ENCODE data around the gene SGPL1. TPM values are rescaled to one million over a fixed set of nuclear protein-coding genes. Genes with fewer than 3 reads are reported as not detected.

Gene SGPL1
- total and polyA plus RNA-seq, 2 experiments from 2014 or later = 12.0 to 42.7 TPM

GRCh38 chr10:70781461-70782051 lies 34.2 kb upstream of the SGPL1 start:
- Histone ChIP-seq H3K36me3 (ENCODE audit: insufficient read depth) (no peaks in the 10 kb centered on the region), H3K27ac (ENCODE audit: low read depth) (no peak overlapping the region), H3F3A (replicated peaks; ENCODE audit: low read depth) (no peaks in the 10 kb centered on the region), H3K9me2 (ENCODE audit: insufficient read depth) (peaks cover 4% of the 10 kb centered on the region; the same call in 1 of the 2 replicates), H3K4me2 (no peak overlapping the region), H3K79me2 (replicated peaks; ENCODE audit: insufficient read depth) (no peaks in the 10 kb centered on the region), H3K4me3 (no peak overlapping the region), H2AFZ (no peak overlapping the region), H3K4me1 (ENCODE audit: insufficient read depth) (no peaks in the 10 kb centered on the region), H3K27me3 (ENCODE audit: insufficient read depth) (no peaks in the 10 kb centered on the region), H4K20me1 (replicated peaks; ENCODE audit: insufficient read depth) (no peaks in the 10 kb centered on the region; the same call in 1 of the 2 replicates)
- ATAC-seq = no peak
- peaks cover 3% of the 10 kb centered on the region for H3K27me3 Mint-ChIP-seq (ENCODE audit: insufficient read depth, low read depth, poor library complexity)
- H3K9me3 Mint-ChIP-seq = no peaks in the 10 kb centered on the region
- no peak overlapping the region for H3K27ac Mint-ChIP-seq
- H3K4me3 Mint-ChIP-seq = no peak overlapping the region
- no peaks in the 10 kb centered on the region for H3K36me3 Mint-ChIP-seq (ENCODE audit: low read depth)
- H3K4me1 Mint-ChIP-seq = peaks cover 5% of the 10 kb centered on the region; the same call in 2 of the 3 replicates
- TF ChIP-seq CTCF (conservative IDR thresholded peaks at IDR 0.05; ENCODE audit: low read depth in 2 of 2) (no peak), EZH2phosphoT487 (IDR thresholded peaks at IDR 0.05; ENCODE audit: unreplicated experiment) (no peak), POLR2AphosphoS5 (IDR thresholded peaks at IDR 0.05; ENCODE audit: low read depth) (no peak), JUNB (IDR thresholded peaks at IDR 0.05; ENCODE audit: unreplicated experiment) (no peak), EZH2 (IDR thresholded peaks at IDR 0.05; ENCODE audit: low read depth, unreplicated experiment) (no peak), STAT1 (IDR thresholded peaks at IDR 0.05; ENCODE audit: unreplicated experiment) (no peak), NANOG (IDR thresholded peaks at IDR 0.05; ENCODE audit: borderline replicate concordance) (no peak), CREB1 (CRISPR knock-in tag; IDR thresholded peaks at IDR 0.05; ENCODE audit: low read depth) (no peak), ZNF331 (CRISPR knock-in tag; IDR thresholded peaks at IDR 0.05; ENCODE audit: low read depth) (no peak), ZNF462 (CRISPR knock-in tag; IDR thresholded peaks at IDR 0.05) (no peak), REST (IDR thresholded peaks at IDR 0.05; ENCODE audit: unreplicated experiment) (no peak), ETS1 (IDR thresholded peaks at IDR 0.05) (no peak), ZNF114 (CRISPR knock-in tag; IDR thresholded peaks at IDR 0.05) (no peak)
- DNase-seq (ENCODE audit: low spot score) = no peak

All from GM23338 (cell line).